HG03439 (cell line): ENCODE data around the gene CHST13.

Experiments
- ATAC-seq: cut with Tn5 transposase; IDR thresholded peaks from one replicate; pipeline ENCODE4 v1.9.1; 2021; ENCODE audit warnings: mild to moderate bottlenecking, moderate library complexity; ENCODE audit not compliant: unreplicated experiment

Gene CHST13

GRCh38 chr3:126552688-126553283 lies 28.8 kb downstream of the CHST13 start:
- ATAC-seq = no peak

- no peak for ATAC-seq
These were observed 29.5 kb downstream of the CHST13 start for GRCh38 chr3:126553284-126554084.

- ATAC-seq = no peak
These were observed 30.9 kb downstream of the CHST13 start for GRCh38 chr3:126554560-126555525.

- no peak for ATAC-seq
These were observed 32.1 kb downstream of the CHST13 start for GRCh38 chr3:126555795-126556636.

- ATAC-seq = no peak
These were observed 32.9 kb downstream of the CHST13 start for GRCh38 chr3:126556637-126557414.

GRCh38 chr3:126557415-126557745 lies 33.4 kb downstream of the CHST13 start:
- no peak for ATAC-seq

GRCh38 chr3:126557761-126558160 lies 33.8 kb downstream of the CHST13 start:
- ATAC-seq = no peak

GRCh38 chr3:126558336-126559071 lies 34.5 kb downstream of the CHST13 start, which contains the start of gene C3orf22:
TSS of gene C3orf22 (minus strand) at chr3:126558932. CDS start at chr3:126553390, 5,542 bp downstream.
- ATAC-seq = no peak

GRCh38 chr3:126562737-126563276 lies 38.9 kb downstream of the CHST13 start:
- ATAC-seq = no peak

- no peak for ATAC-seq
These were observed 43.9 kb downstream of the CHST13 start for GRCh38 chr3:126567696-126568438.

- no peak for ATAC-seq
These were observed 44.9 kb downstream of the CHST13 start for GRCh38 chr3:126568776-126569342.

- ATAC-seq = no peak
These were observed 45.5 kb downstream of the CHST13 start for GRCh38 chr3:126569390-126569975.

- ATAC-seq = no peak
These were observed 46.2 kb downstream of the CHST13 start for GRCh38 chr3:126570103-126570541.

GRCh38 chr3:126571078-126571477 lies 47.1 kb downstream of the CHST13 start:
- no peak for ATAC-seq

- ATAC-seq = no peak
These were observed 49.6 kb downstream of the CHST13 start for GRCh38 chr3:126573492-126574117.

- no peak for ATAC-seq
These were observed 53.3 kb downstream of the CHST13 start for GRCh38 chr3:126577261-126577660.

GRCh38 chr3:126578702-126579101 lies 54.7 kb downstream of the CHST13 start:
- ATAC-seq = no peak
